CD8-positive, alpha-beta memory T cell (primary cell): ENCODE measurements around the gene ENDOV. TPM values are rescaled to one million over a fixed set of nuclear protein-coding genes. Genes with fewer than 3 reads are reported as not detected.

Experiments
- CTCF ChIA-PET: fragments of 350-600 bp; sonication (Branson Sonifier 250); formaldehyde crosslinking; loops from one replicate; lab custom pipeline; 2021; ENCODE audit warnings: antibody characterized with exemption; lab: Charles Lee
- POLR2A ChIA-PET: fragments of 350-600 bp; sonication (Branson Sonifier 250); formaldehyde crosslinking; loops from one replicate; lab custom pipeline; 2021; ENCODE audit warnings: antibody characterized with exemption; lab: Charles Lee
- DNase-seq, 5 donors: peaks; one replicate each; pipeline versions ENCODE4 v3.0.0 to v3.0.0-alpha.2; 2020 to 2022; ENCODE audit warnings: mixed read lengths in 1 of 5
- H3K27ac ChIP-seq: one replicate; pipeline ENCODE4 v1.7.0; 2013; ENCODE audit warnings: low read depth, mild to moderate bottlenecking, low read length, moderate library complexity
- H3K27me3 ChIP-seq: 2 replicates; pipeline ENCODE4 v1.7.0; 2013; ENCODE audit warnings: low read length, mild to moderate bottlenecking; ENCODE audit not compliant: insufficient read depth, poor library complexity, severe bottlenecking
- H3K36me3 ChIP-seq: 2 replicates; pipeline ENCODE4 v1.7.0; 2013; ENCODE audit warnings: mild to moderate bottlenecking, low read length, moderate library complexity; ENCODE audit not compliant: insufficient read depth
- H3K4me1 ChIP-seq: 2 replicates; pipeline ENCODE4 v1.7.0; 2013; ENCODE audit warnings: mild to moderate bottlenecking, low read length, moderate library complexity; ENCODE audit not compliant: insufficient read depth
- H3K4me3 ChIP-seq: 2 replicates; pipeline ENCODE4 v1.7.0; 2013; ENCODE audit warnings: mild to moderate bottlenecking, low read length
- H3K9me3 ChIP-seq: 2 replicates; pipeline ENCODE4 v1.7.0; 2013; ENCODE audit warnings: mild to moderate bottlenecking, low read length
- H3K27ac Mint-ChIP-seq, 8 donors: one replicate each; pipeline ENCODE4 v1.8.0; 2020 to 2021; ENCODE audit warnings: mixed read lengths in 8 of 8, mild to moderate bottlenecking in 6 of 8, inconsistent platforms in 3 of 8, moderate library complexity in 3 of 8
- H3K27me3 Mint-ChIP-seq, 2 donors: one replicate each; pipeline ENCODE4 v1.8.0; 2020 to 2021; ENCODE audit warnings: mixed read lengths in 2 of 2, mild to moderate bottlenecking in 1 of 2, moderate library complexity in 1 of 2
- H3K36me3 Mint-ChIP-seq, 3 donors: one replicate each; pipeline ENCODE4 v1.8.0; 2020 to 2021; ENCODE audit warnings: mixed read lengths in 3 of 3, inconsistent platforms in 1 of 3, mild to moderate bottlenecking in 1 of 3
- H3K4me1 Mint-ChIP-seq, 3 donors: one replicate each; pipeline ENCODE4 v1.8.0; 2020 to 2021; ENCODE audit warnings: mixed read lengths in 3 of 3, inconsistent platforms in 1 of 3, mild to moderate bottlenecking in 1 of 3
- H3K4me3 Mint-ChIP-seq, 7 donors: one replicate each; pipeline ENCODE4 v1.8.0; 2020 to 2021; ENCODE audit warnings: mixed read lengths in 7 of 7, mild to moderate bottlenecking in 6 of 7, moderate library complexity in 4 of 7, inconsistent platforms in 2 of 7
- H3K9me3 Mint-ChIP-seq, 5 donors: one replicate each; pipeline ENCODE4 v1.8.0; 2020 to 2022; ENCODE audit warnings: mixed read lengths in 5 of 5, mild to moderate bottlenecking in 3 of 5, moderate library complexity in 2 of 5, inconsistent platforms in 1 of 5
- polyA plus RNA-seq: library from polyadenylated mRNA; unstranded; fragments of 300-500 nt; fragmentation: Illumina TruSeq; gene quantifications from one replicate; pipeline ENCODE4 v1.2.3, GENCODE V29; 2021
- total RNA-seq, 2 experiments: library from RNA; stranded (reverse); gene quantifications; one replicate each; pipeline ENCODE4 v1.2.3, GENCODE V29; 2021

Gene ENDOV
- total RNA-seq (10 to 100 TPM; 12.4 to 16.8 TPM), polyA plus RNA-seq (8.5 TPM)

GRCh38 chr17:80414803-80415625 is at the start of gene ENDOV:
Gene ENDOV, plus strand, starts transcription at chr17:80415167. Its CDS starts 28 bp downstream, at chr17:80415195.
- POLR2A ChIA-PET, result interaction anchor here (0.6 to 1.1 kb wide), 2 partner anchors 40 to 219 kb away, joined by 3 to 5 read pairs; no protein-coding TSS in a partner anchor
- Mint-ChIP-seq H3K4me3 (peak within 1 kb of the TSS; percentile 85 to 95 (median 86)), H3K36me3 (peaks cover 0 to 27% (median 4%) of the 10 kb centered on the region in 3 donors)

GRCh38 chr17:80365983-80366382 is 49.0 kb upstream of the ENDOV start:
- no peaks in the 10 kb centered on the region for H3K4me1 Mint-ChIP-seq
- H3K4me3 Mint-ChIP-seq, result no peak overlapping the region
- H3K27me3 Mint-ChIP-seq, result no peaks in the 10 kb centered on the region
- no peak for DNase-seq
- no peaks in the 10 kb centered on the region for H3K27me3 ChIP-seq
- no peaks in the 10 kb centered on the region for H3K9me3 Mint-ChIP-seq
- H3K27ac ChIP-seq, result no peak overlapping the region
- CTCF ChIA-PET, result no interaction called here
- H3K4me3 ChIP-seq, result no peak overlapping the region
- peaks cover 12 to 97% (median 27%) of the 10 kb centered on the region in 3 donors for H3K36me3 Mint-ChIP-seq
- H3K4me1 ChIP-seq, result no peaks in the 10 kb centered on the region
- H3K27ac Mint-ChIP-seq, result peak overlapping the region in 2 of 8 donors; percentile 31 to 58
- H3K36me3 ChIP-seq, result peaks cover 88% of the 10 kb centered on the region
- POLR2A ChIA-PET, result no interaction called here
- no peaks in the 10 kb centered on the region for H3K9me3 ChIP-seq

More at GRCh38 chr17:80414803-80415625, at the start of gene ENDOV:
- Mint-ChIP-seq H3K4me1 (peaks cover 24 to 41% (median 33%) of the 10 kb centered on the region in 3 donors), H3K9me3 (no peaks in the 10 kb centered on the region), H3K27me3 (peaks cover 9 to 21% of the 10 kb centered on the region in 2 donors), H3K27ac (peak within 1 kb of the TSS; percentile 68 to 99 (median 92))
- Histone ChIP-seq H3K27ac (peak within 1 kb of the TSS; percentile 81), H3K4me1 (peaks cover 18% of the 10 kb centered on the region), H3K36me3 (no peaks in the 10 kb centered on the region), H3K4me3 (peak within 1 kb of the TSS; percentile 92), H3K9me3 (no peaks in the 10 kb centered on the region), H3K27me3 (peaks cover 3% of the 10 kb centered on the region)
- peak; percentile 93 to 97 (median 94) for DNase-seq
- CTCF ChIA-PET, result interaction anchor here (0.8 to 2.4 kb wide), 3 partner anchors 12 to 555 kb away, joined by 3 to 7 read pairs (median 5); no protein-coding TSS in a partner anchor

GRCh38 chr17:80367503-80367902 is 47.5 kb upstream of the ENDOV start:
- POLR2A ChIA-PET, result no interaction called here
- Histone ChIP-seq H3K4me3 (no peak overlapping the region), H3K4me1 (no peaks in the 10 kb centered on the region), H3K27ac (no peak overlapping the region), H3K9me3 (no peaks in the 10 kb centered on the region), H3K27me3 (no peaks in the 10 kb centered on the region), H3K36me3 (peaks cover 82% of the 10 kb centered on the region)
- Mint-ChIP-seq H3K27ac (no peak overlapping the region), H3K27me3 (no peaks in the 10 kb centered on the region), H3K4me3 (no peak overlapping the region), H3K4me1 (no peaks in the 10 kb centered on the region), H3K36me3 (peaks cover 8 to 96% (median 25%) of the 10 kb centered on the region in 3 donors), H3K9me3 (no peaks in the 10 kb centered on the region)
- CTCF ChIA-PET, result interaction anchor here (0.7 kb wide), 1 partner anchor 17 kb away, joined by 3 read pairs; no protein-coding TSS in a partner anchor
- DNase-seq, result no peak

GRCh38 chr17:80371196-80371595 is 43.8 kb upstream of the ENDOV start:
- peaks cover 8 to 95% (median 29%) of the 10 kb centered on the region in 3 donors for H3K36me3 Mint-ChIP-seq
- peaks cover 79% of the 10 kb centered on the region for H3K36me3 ChIP-seq
- H3K4me3 Mint-ChIP-seq, result no peak overlapping the region
- CTCF ChIA-PET, result no interaction called here
- no peak overlapping the region for H3K4me3 ChIP-seq
- H3K4me1 Mint-ChIP-seq, result no peaks in the 10 kb centered on the region
- H3K27me3 Mint-ChIP-seq, result peaks cover 0 to under 1% of the 10 kb centered on the region in 2 donors
- H3K27me3 ChIP-seq, result no peaks in the 10 kb centered on the region
- no peaks in the 10 kb centered on the region for H3K9me3 ChIP-seq
- H3K27ac Mint-ChIP-seq, result no peak overlapping the region
- no peak for DNase-seq
- POLR2A ChIA-PET, result interaction anchor here (0.6 kb wide), 1 partner anchor 1674 kb away, joined by 6 read pairs; no protein-coding TSS in a partner anchor
- no peaks in the 10 kb centered on the region for H3K4me1 ChIP-seq
- H3K9me3 Mint-ChIP-seq, result no peaks in the 10 kb centered on the region
- H3K27ac ChIP-seq, result no peak overlapping the region

DNA sequence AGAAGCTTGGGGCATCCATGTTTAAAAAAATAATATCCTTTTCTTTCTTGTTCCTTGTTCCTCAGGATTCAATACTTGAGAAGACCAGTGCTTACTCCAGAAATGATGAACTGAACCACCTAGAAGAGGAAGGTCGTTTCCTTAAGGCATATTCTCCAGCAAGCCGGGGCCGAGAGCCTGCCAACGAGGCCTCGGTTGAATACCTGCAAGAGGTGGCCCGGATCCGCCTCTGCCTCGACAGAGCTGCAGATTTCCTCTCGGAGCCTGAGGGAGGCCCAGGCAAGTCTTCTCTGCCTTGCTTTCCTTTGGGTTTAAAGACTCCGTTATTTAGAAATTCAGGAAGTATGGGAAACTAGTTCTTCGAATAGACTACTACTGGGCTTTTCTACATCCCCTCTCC is 42.5 kb upstream of the ENDOV start:
- no peak overlapping the region for H3K27ac Mint-ChIP-seq
- peaks cover 11 to 95% (median 37%) of the 10 kb centered on the region in 3 donors for H3K36me3 Mint-ChIP-seq
- H3K27ac ChIP-seq, result no peak overlapping the region
- H3K4me1 Mint-ChIP-seq, result no peaks in the 10 kb centered on the region
- no peaks in the 10 kb centered on the region for H3K4me1 ChIP-seq
- peaks cover 83% of the 10 kb centered on the region for H3K36me3 ChIP-seq
- DNase-seq, result no peak
- peaks cover 0 to 1% of the 10 kb centered on the region in 2 donors for H3K27me3 Mint-ChIP-seq
- no peaks in the 10 kb centered on the region for H3K9me3 Mint-ChIP-seq
- H3K27me3 ChIP-seq, result no peaks in the 10 kb centered on the region
- H3K4me3 Mint-ChIP-seq, result no peak overlapping the region
- CTCF ChIA-PET, result no interaction called here
- H3K4me3 ChIP-seq, result no peak overlapping the region
- H3K9me3 ChIP-seq, result no peaks in the 10 kb centered on the region
- POLR2A ChIA-PET, result no interaction called here

- DNase-seq, result no peak
- no peak overlapping the region for H3K27ac Mint-ChIP-seq
- POLR2A ChIA-PET, result no interaction called here
- H3K27me3 Mint-ChIP-seq, result peaks cover 0 to 1% of the 10 kb centered on the region in 2 donors
- no peaks in the 10 kb centered on the region for H3K4me1 ChIP-seq
- H3K27ac ChIP-seq, result no peak overlapping the region
- H3K9me3 ChIP-seq, result no peaks in the 10 kb centered on the region
- H3K9me3 Mint-ChIP-seq, result no peaks in the 10 kb centered on the region
- H3K4me1 Mint-ChIP-seq, result no peaks in the 10 kb centered on the region
- peak overlapping the region in 1 of 7 donors; percentile 37 for H3K4me3 Mint-ChIP-seq
- no peaks in the 10 kb centered on the region for H3K27me3 ChIP-seq
- H3K4me3 ChIP-seq, result no peak overlapping the region
- H3K36me3 ChIP-seq, result peaks cover 83% of the 10 kb centered on the region
- CTCF ChIA-PET, result no interaction called here
- peaks cover 11 to 95% (median 37%) of the 10 kb centered on the region in 3 donors for H3K36me3 Mint-ChIP-seq
Observed at GRCh38 chr17:80372922-80373570, 41.9 kb upstream of the ENDOV start.

- no peak overlapping the region for H3K4me3 Mint-ChIP-seq
- Histone ChIP-seq H3K27me3 (no peaks in the 10 kb centered on the region), H3K27ac (no peak overlapping the region), H3K9me3 (no peaks in the 10 kb centered on the region), H3K4me3 (no peak overlapping the region), H3K4me1 (no peaks in the 10 kb centered on the region), H3K36me3 (peaks cover 80% of the 10 kb centered on the region)
- H3K27ac Mint-ChIP-seq, result no peak overlapping the region
- no peaks in the 10 kb centered on the region for H3K4me1 Mint-ChIP-seq
- CTCF ChIA-PET, result no interaction called here
- DNase-seq, result no peak
- POLR2A ChIA-PET, result no interaction called here
- no peaks in the 10 kb centered on the region for H3K9me3 Mint-ChIP-seq
- peaks cover 0 to 1% of the 10 kb centered on the region in 2 donors for H3K27me3 Mint-ChIP-seq
- peaks cover 8 to 96% (median 36%) of the 10 kb centered on the region in 3 donors for H3K36me3 Mint-ChIP-seq
Observed at GRCh38 chr17:80374039-80374731, 40.8 kb upstream of the ENDOV start.
